Endothelial cell of hepatic sinusoid (primary cell): ENCODE measurements around the gene STAT2.

ENCODE experiments used
- in situ Hi-C: cut with HindIII; loops from 2 replicates; pipeline ENCODE4 v1.10.0; 2017; ENCODE audit warnings: low sequenced_read_pairs

STAT2 gene

DNA sequence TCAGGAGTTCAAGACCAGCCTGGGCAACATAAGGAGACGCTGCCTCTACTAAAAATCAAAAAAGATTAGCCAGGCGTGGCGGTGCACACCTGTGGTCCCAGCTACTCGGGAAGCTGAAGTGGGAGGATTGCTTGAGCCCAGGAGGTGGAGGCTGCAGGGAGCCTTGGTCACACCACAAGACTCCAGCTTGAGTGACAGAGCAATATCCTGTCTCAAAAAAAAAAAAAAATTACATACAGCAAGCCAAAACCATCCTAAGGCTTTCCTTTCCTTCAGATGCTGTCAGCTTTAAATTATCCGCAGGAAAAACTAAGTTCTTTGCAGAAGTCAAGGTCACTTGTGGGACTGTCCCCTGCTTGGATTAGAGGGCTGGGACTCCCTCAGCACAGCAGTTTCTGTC, 61.1 kb downstream of the STAT2 start:
- in situ Hi-C loops = no loop called here

DNA sequence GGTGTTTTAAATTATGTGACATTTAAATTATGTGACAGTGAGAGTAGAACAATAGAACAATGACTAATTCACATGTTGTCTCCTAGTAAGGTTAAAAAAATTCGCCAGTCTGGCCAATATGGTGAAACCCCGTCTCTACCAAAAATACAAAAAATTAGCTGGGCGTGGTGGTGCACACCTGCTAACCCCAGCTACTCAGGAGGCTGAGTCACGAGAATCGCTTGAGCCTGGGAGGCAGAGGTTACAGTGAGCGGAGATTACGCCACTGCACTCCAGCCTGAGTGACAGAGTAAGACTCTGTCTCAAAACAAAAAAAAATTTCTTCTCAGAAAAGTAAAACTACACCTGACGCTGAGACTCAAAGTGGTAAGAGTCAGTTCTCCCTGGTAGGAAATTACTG, 62.5 kb downstream of the STAT2 start:
- in situ Hi-C loops = no loop called here

DNA sequence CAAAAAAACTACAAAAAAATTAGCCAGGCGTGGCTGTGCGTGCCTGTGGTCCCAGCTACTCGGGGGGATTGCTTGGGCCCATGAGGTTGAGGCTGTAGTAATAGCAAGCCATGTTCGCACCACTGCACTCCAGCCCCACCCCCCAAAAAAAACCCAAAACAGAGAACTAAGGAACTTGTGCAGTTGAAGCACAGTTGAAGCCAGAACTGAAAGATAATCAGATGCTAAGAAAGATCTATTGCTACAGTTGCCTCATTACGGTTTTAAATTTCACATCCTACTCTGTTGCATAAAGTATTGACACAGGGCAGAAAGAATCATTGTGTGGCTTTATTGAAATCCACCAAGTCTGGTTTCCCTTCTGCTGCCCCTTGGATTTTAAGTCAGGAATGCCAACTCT, 63.6 kb downstream of the STAT2 start:
- in situ Hi-C loops = no loop called here

DNA sequence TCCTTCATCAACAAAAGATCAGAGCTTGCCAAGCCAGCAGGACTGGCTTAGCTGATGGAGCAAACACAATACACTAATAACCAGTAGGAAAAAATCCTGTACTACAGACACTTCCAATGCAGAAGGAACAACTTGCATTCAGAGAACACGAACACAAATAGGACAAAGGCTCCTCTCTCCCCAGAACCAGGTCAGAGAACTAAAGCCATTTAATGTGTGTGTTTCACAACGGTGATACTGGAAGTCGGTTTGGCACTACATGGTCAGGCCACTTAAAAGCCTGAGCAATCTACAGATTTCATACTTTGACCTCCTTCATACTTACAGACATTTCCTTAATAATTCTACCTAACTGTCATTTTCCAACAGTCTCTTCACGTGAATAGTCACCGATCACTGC, 66.1 kb downstream of the STAT2 start:
- in situ Hi-C loops = no loop called here
